ENCODE measurements around the gene VWA8.

- TF ChIP-seq ZNF776 (tag by site-specific recombination; IDR thresholded peaks at IDR 0.05; ENCODE audit: borderline replicate concordance) (no peak), CTCF (tag by site-specific recombination; IDR thresholded peaks at IDR 0.05) (no peak), ZNF274 (IDR thresholded peaks at IDR 0.05; ENCODE audit: low read length) (no peak), ZNF274 (tag by site-specific recombination; IDR thresholded peaks at IDR 0.05; ENCODE audit: borderline replicate concordance) (no peak), KLF1 (tag by site-specific recombination; IDR thresholded peaks at IDR 0.05) (no peak), ZNF48 (tag by site-specific recombination; IDR thresholded peaks at IDR 0.05) (no peak), ZNF518A (tag by site-specific recombination; conservative IDR thresholded peaks at IDR 0.05; ENCODE audit: low read depth) (no peak), OVOL3 (tag by site-specific recombination; IDR thresholded peaks at IDR 0.05) (no peak), SCRT2 (tag by site-specific recombination; IDR thresholded peaks at IDR 0.05) (no peak), ZNF76 (tag by site-specific recombination; IDR thresholded peaks at IDR 0.05; ENCODE audit: borderline replicate concordance, low read depth) (no peak), ZNF660 (tag by site-specific recombination; IDR thresholded peaks at IDR 0.05) (no peak), ZNF248 (tag by site-specific recombination; IDR thresholded peaks at IDR 0.05) (no peak), ZNF140 (tag by site-specific recombination; IDR thresholded peaks at IDR 0.05) (no peak)
These were observed 139.7 kb downstream of the VWA8 start for GRCh38 chr13:41821238-41821594.
